Mesenchymal stem cell (in vitro differentiated cells and primary cell): Measurements from ENCODE around the gene COL27A1.
A peak's percentile ranks its signal among the peaks of the same experiment; 100 is the strongest.

ENCODE experiments used
- DNase-seq: peaks from one replicate; pipeline ENCODE4 v3.0.0-alpha.2; 2013
- H2AFZ ChIP-seq: one replicate; pipeline ENCODE4 v1.6.1; 2013; ENCODE audit warnings: low read depth, mild to moderate bottlenecking, control low read depth, inconsistent platforms, low read length, moderate library complexity
- H2AK5ac ChIP-seq: 2 replicates; pipeline ENCODE4 v1.6.1; 2013; ENCODE audit warnings: low read length, moderate library complexity, mild to moderate bottlenecking, inconsistent platforms; ENCODE audit not compliant: severe bottlenecking
- H2BK120ac ChIP-seq: one replicate; pipeline ENCODE4 v1.6.1; 2013; ENCODE audit warnings: low read depth, mild to moderate bottlenecking, inconsistent platforms, low read length, moderate library complexity
- H2BK12ac ChIP-seq, 2 experiments: one replicate each; pipeline ENCODE4 v1.6.1; 2013; ENCODE audit warnings: inconsistent platforms in 2 of 2, low read length in 2 of 2, mild to moderate bottlenecking in 2 of 2, moderate library complexity in 2 of 2, control low read depth in 1 of 2
- H2BK15ac ChIP-seq: one replicate; pipeline ENCODE4 v1.6.1; 2013; ENCODE audit warnings: mild to moderate bottlenecking, low read depth, inconsistent platforms; ENCODE audit not compliant: poor library complexity, severe bottlenecking
- H2BK5ac ChIP-seq: 2 replicates; pipeline ENCODE4 v1.6.1; 2013; ENCODE audit warnings: low read depth, mild to moderate bottlenecking, low read length, control low read depth, inconsistent platforms; ENCODE audit not compliant: poor library complexity, severe bottlenecking
- H3K14ac ChIP-seq, 2 experiments: one replicate each; pipeline ENCODE4 v1.6.1; 2013; ENCODE audit warnings: inconsistent platforms in 2 of 2, low read length in 2 of 2, control low read depth in 1 of 2, mild to moderate bottlenecking in 1 of 2, moderate library complexity in 1 of 2
- H3K18ac ChIP-seq, 2 experiments: one replicate each; pipeline ENCODE4 v1.6.1; 2013; ENCODE audit warnings: inconsistent platforms in 2 of 2, low read length in 2 of 2, control low read depth in 1 of 2, low read depth in 1 of 2, mild to moderate bottlenecking in 1 of 2
- H3K23ac ChIP-seq, 2 experiments: one replicate each; pipeline ENCODE4 v1.6.1; 2013; ENCODE audit warnings: inconsistent platforms in 2 of 2, low read length in 2 of 2, mild to moderate bottlenecking in 2 of 2, moderate library complexity in 2 of 2, control low read depth in 1 of 2
- H3K27ac ChIP-seq: 2 replicates; pipeline ENCODE4 v1.5.1; 2013; ENCODE audit warnings: mild to moderate bottlenecking, moderate library complexity, low read length, control low read depth, inconsistent platforms; ENCODE audit not compliant: poor library complexity, severe bottlenecking
- H3K27me3 ChIP-seq, 2 experiments: 2 replicates each; pipeline versions ENCODE4 v1.6.1 to v1.7.0; 2013; ENCODE audit warnings: low read length in 2 of 2, mild to moderate bottlenecking in 2 of 2, moderate library complexity in 2 of 2, control low read depth in 1 of 2, inconsistent platforms in 1 of 2; ENCODE audit not compliant: control insufficient read depth in 1 of 2, insufficient read depth in 1 of 2
- H3K36me3 ChIP-seq, 2 experiments: 2 replicates each; pipeline versions ENCODE4 v1.6.1 to v1.7.0; 2013; ENCODE audit warnings: low read length in 2 of 2, control low read depth in 1 of 2, inconsistent platforms in 1 of 2, low read depth in 1 of 2, mild to moderate bottlenecking in 1 of 2; ENCODE audit not compliant: insufficient read depth in 2 of 2, control insufficient read depth in 1 of 2
- H3K4ac ChIP-seq, 2 experiments: one replicate each; pipeline ENCODE4 v1.6.1; 2013; ENCODE audit warnings: inconsistent platforms in 2 of 2, low read length in 2 of 2, mild to moderate bottlenecking in 2 of 2, moderate library complexity in 2 of 2, control low read depth in 1 of 2, low read depth in 1 of 2
- H3K4me1 ChIP-seq: 2 replicates; pipeline ENCODE4 v1.6.1; 2013; ENCODE audit warnings: low read depth, low read length, control low read depth; ENCODE audit not compliant: control insufficient read depth, insufficient read depth
- H3K4me2 ChIP-seq: 2 replicates; pipeline ENCODE4 v1.6.1; 2013; ENCODE audit warnings: low read length, mild to moderate bottlenecking, inconsistent platforms; ENCODE audit not compliant: poor library complexity, severe bottlenecking
- H3K4me3 ChIP-seq, 2 experiments: 2 replicates each; pipeline versions ENCODE4 v1.5.1 to v1.7.0; 2013; ENCODE audit warnings: low read length in 2 of 2, mild to moderate bottlenecking in 2 of 2, control low read depth in 1 of 2, low read depth in 1 of 2; ENCODE audit not compliant: insufficient read depth in 1 of 2
- H3K79me1 ChIP-seq: replicated peaks from 2 replicates; pipeline ENCODE4 v1.6.1; 2013; ENCODE audit warnings: mild to moderate bottlenecking, control low read depth, low read length, inconsistent platforms; ENCODE audit not compliant: poor library complexity, severe bottlenecking
- H3K9ac ChIP-seq: 2 replicates; pipeline ENCODE4 v1.7.0; 2013; ENCODE audit warnings: mild to moderate bottlenecking, low read length, moderate library complexity
- H3K9me3 ChIP-seq: 2 replicates; pipeline ENCODE4 v1.7.0; 2013; ENCODE audit warnings: mild to moderate bottlenecking, low read length; ENCODE audit not compliant: control insufficient read depth
- H4K8ac ChIP-seq: one replicate; pipeline ENCODE4 v1.6.1; 2013; ENCODE audit warnings: inconsistent platforms, mild to moderate bottlenecking, low read length, moderate library complexity
- H4K91ac ChIP-seq: one replicate; pipeline ENCODE4 v1.6.1; 2013; ENCODE audit warnings: mild to moderate bottlenecking, low read length, inconsistent platforms
- WGBS: methylation state at CpG from one replicate; pipeline ENCODE4 v1.1.7; 2013; ENCODE audit warnings: mixed read lengths; 5-methylcytosine and 5-hydroxymethylcytosine counted together

The COL27A1 gene

GRCh38 chr9:114316605-114317230, 161.4 kb downstream of the COL27A1 start:
- no peak overlapping the region for H3K9ac ChIP-seq
- H3K36me3 ChIP-seq = peaks cover 0 to 8% of the 10 kb centered on the region in 2 experiments
- no peak overlapping the region for H3K4me3 ChIP-seq
- H3K4ac ChIP-seq = no peak overlapping the region
- H2BK120ac ChIP-seq = no peak overlapping the region
- no peak for DNase-seq
- no peak overlapping the region for H3K4me2 ChIP-seq
- H3K27me3 ChIP-seq = peaks cover 0 to 5% of the 10 kb centered on the region in 2 experiments
- no peak overlapping the region for H2AFZ ChIP-seq
- H4K91ac ChIP-seq = peak overlapping the region; percentile 28
- no peak overlapping the region for H3K14ac ChIP-seq
- no peak overlapping the region for H2BK5ac ChIP-seq
- H4K8ac ChIP-seq = no peak overlapping the region
- no peaks in the 10 kb centered on the region for H3K9me3 ChIP-seq
- H3K27ac ChIP-seq = no peak overlapping the region
- no peak overlapping the region for H2BK12ac ChIP-seq
- H2BK15ac ChIP-seq = no peak overlapping the region
- WGBS = 91% methylated on average over 6 of the region's 10 CpGs
- peak overlapping the region in 1 of 2 experiments; percentile 4 for H3K18ac ChIP-seq
- no peaks in the 10 kb centered on the region for H3K79me1 ChIP-seq
- H3K4me1 ChIP-seq = peaks cover 6% of the 10 kb centered on the region
- H3K23ac ChIP-seq = no peak overlapping the region
- H2AK5ac ChIP-seq = no peak overlapping the region

GRCh38 chr9:114317665-114318357, 162.5 kb downstream of the COL27A1 start:
- Histone ChIP-seq H2BK120ac (no peak overlapping the region), H3K4me3 (no peak overlapping the region), H3K9ac (no peak overlapping the region), H3K23ac (no peak overlapping the region), H3K4ac (no peak overlapping the region), H2BK5ac (no peak overlapping the region), H2AK5ac (no peak overlapping the region), H3K4me1 (peaks cover 8% of the 10 kb centered on the region), H4K8ac (peak overlapping the region; percentile 7), H2BK12ac (no peak overlapping the region), H3K36me3 (no peaks in the 10 kb centered on the region), H4K91ac (no peak overlapping the region), H3K9me3 (no peaks in the 10 kb centered on the region), H3K14ac (no peak overlapping the region), H2AFZ (no peak overlapping the region), H2BK15ac (no peak overlapping the region), H3K27me3 (peaks cover 0 to 5% of the 10 kb centered on the region in 2 experiments), H3K79me1 (no peaks in the 10 kb centered on the region), H3K27ac (no peak overlapping the region), H3K18ac (no peak overlapping the region), H3K4me2 (no peak overlapping the region)
- WGBS = 94% methylated on average over 8 of the region's 8 CpGs
- DNase-seq = peak; percentile 85

- H2BK5ac ChIP-seq = no peak overlapping the region
- H2BK12ac ChIP-seq = no peak overlapping the region
- no peak overlapping the region for H4K91ac ChIP-seq
- H3K36me3 ChIP-seq = no peaks in the 10 kb centered on the region
- H3K4ac ChIP-seq = no peak overlapping the region
- H3K79me1 ChIP-seq = no peaks in the 10 kb centered on the region
- H3K14ac ChIP-seq = no peak overlapping the region
- H3K4me1 ChIP-seq = peaks cover 8% of the 10 kb centered on the region
- no peak overlapping the region for H4K8ac ChIP-seq
- no peaks in the 10 kb centered on the region for H3K9me3 ChIP-seq
- H3K4me2 ChIP-seq = no peak overlapping the region
- 95% methylated on average over 8 of the region's 8 CpGs for WGBS
- no peak overlapping the region for H2BK15ac ChIP-seq
- no peak overlapping the region for H2AK5ac ChIP-seq
- no peak for DNase-seq
- no peak overlapping the region for H3K9ac ChIP-seq
- no peak overlapping the region for H3K4me3 ChIP-seq
- no peak overlapping the region for H2BK120ac ChIP-seq
- peaks cover 0 to 5% of the 10 kb centered on the region in 2 experiments for H3K27me3 ChIP-seq
- H3K23ac ChIP-seq = no peak overlapping the region
- no peak overlapping the region for H3K18ac ChIP-seq
- no peak overlapping the region for H2AFZ ChIP-seq
- H3K27ac ChIP-seq = no peak overlapping the region
Measured at GRCh38 chr9:114318416-114318815, 163.1 kb downstream of the COL27A1 start.

GRCh38 chr9:114319147-114319546, 163.8 kb downstream of the COL27A1 start:
- Histone ChIP-seq H3K9ac (no peak overlapping the region), H3K27me3 (peaks cover 0 to 5% of the 10 kb centered on the region in 2 experiments), H3K14ac (no peak overlapping the region), H3K4me2 (no peak overlapping the region), H2AK5ac (no peak overlapping the region), H4K91ac (no peak overlapping the region), H3K4me1 (peaks cover 8% of the 10 kb centered on the region), H3K18ac (no peak overlapping the region), H4K8ac (no peak overlapping the region), H2BK5ac (no peak overlapping the region), H3K79me1 (no peaks in the 10 kb centered on the region), H2BK12ac (peak overlapping the region in 1 of 2 experiments; percentile 56), H3K9me3 (no peaks in the 10 kb centered on the region), H2BK120ac (no peak overlapping the region), H3K27ac (no peak overlapping the region), H3K23ac (no peak overlapping the region), H2BK15ac (no peak overlapping the region), H3K4ac (peak overlapping the region in 1 of 2 experiments; percentile 66), H2AFZ (no peak overlapping the region), H3K36me3 (no peaks in the 10 kb centered on the region), H3K4me3 (no peak overlapping the region)
- no peak for DNase-seq
- 97% methylated on average over 3 of the region's 3 CpGs for WGBS
